ENCODE measurements around the gene TBC1D23. TPM values are rescaled to one million over a fixed set of nuclear protein-coding genes. Genes with fewer than 3 reads are reported as not detected.

Gene TBC1D23
- polyA plus RNA-seq, 1 of the 3 experiments (the other 2 are of a cell fraction): 6.7 TPM

- TF ChIP-seq REST (IDR thresholded peaks at IDR 0.05; ENCODE audit: low read depth, low read length): no peak
- TF ChIP-seq ZBTB33 (IDR thresholded peaks at IDR 0.05; ENCODE audit: borderline replicate concordance, low read depth): no peak
- no peak for TF ChIP-seq CHD2 (IDR thresholded peaks at IDR 0.05; ENCODE audit: low read length, partially characterized antibody)
- TF ChIP-seq POLR2AphosphoS5 (IDR thresholded peaks at IDR 0.05; ENCODE audit: low read depth, low read length): no peak
Observed at GRCh38 chr3:100311011-100311410, 50.2 kb downstream of the TBC1D23 start (continued).

GRCh38 chr3:100316641-100317069 lies 55.9 kb downstream of the TBC1D23 start:
- H2AFZ ChIP-seq (ENCODE audit: low read depth): no peak overlapping the region; the same call in 1 of the 2 replicates
- CTCF ChIA-PET: interaction anchor here (0.7 to 2.3 kb wide), 25 partner anchors 9 to 485 kb away, joined by 3 to 18 read pairs (median 4); partner anchors contain the start of genes NIT2 and TOMM70
- H3K79me2 ChIP-seq (ENCODE audit: insufficient read depth): no peaks in the 10 kb centered on the region; the same call in 1 of the 2 replicates
- H3K4me3 ChIP-seq (ENCODE audit: low read depth in 2 of 2, low read length in 1 of 2): no peak overlapping the region
- no peak overlapping the region for H3K27ac ChIP-seq (ENCODE audit: low read depth in 2 of 2, low read length in 1 of 2)
- H3F3A ChIP-seq (replicated peaks; ENCODE audit: insufficient read depth): peaks cover 14% of the 10 kb centered on the region
- no peak overlapping the region for H3K9ac ChIP-seq
- POLR2A ChIA-PET: no interaction called here
- H3K27me3 ChIP-seq (ENCODE audit: insufficient read depth): no peaks in the 10 kb centered on the region
- whole genome bisulfite sequencing (ENCODE audit: low lambda C conversion rate): 73% methylated on average over 8 of the region's 8 CpGs
- peaks cover 26 to 60% of the 10 kb centered on the region in 2 experiments for H3K36me3 ChIP-seq (replicated peaks in 1 of 2; ENCODE audit: control insufficient read depth in 1 of 2, insufficient read depth in 2 of 2, low read length in 1 of 2)
- peak; percentile 45 for DNase-seq
- H3K4me1 ChIP-seq (ENCODE audit: control insufficient read depth in 1 of 2, insufficient read depth in 2 of 2, low read depth in 1 of 2, low read length in 1 of 2): peaks cover 0 to 2% of the 10 kb centered on the region in 2 experiments; a peak in 1 of 4 replicates
- TF ChIP-seq JUND (IDR thresholded peaks at IDR 0.05) (no peak), SMC3 (IDR thresholded peaks at IDR 0.05; ENCODE audit: low read depth, low read length) (peak; percentile 44), CTCF (IDR thresholded peaks at IDR 0.05) (peak; percentile 73), SIN3A (IDR thresholded peaks at IDR 0.05; ENCODE audit: borderline replicate concordance, low read depth, low read length) (no peak), GATA2 (CRISPR knock-in tag; IDR thresholded peaks at IDR 0.05) (no peak), RAD21 (IDR thresholded peaks at IDR 0.05; ENCODE audit: low read length) (peak; percentile 73), YY1 (IDR thresholded peaks at IDR 0.05; ENCODE audit: low read depth) (no peak), NRF1 (IDR thresholded peaks at IDR 0.05; ENCODE audit: low read depth, low read length) (no peak)
- H4K20me1 ChIP-seq (ENCODE audit: insufficient read depth): no peaks in the 10 kb centered on the region
- no peaks in the 10 kb centered on the region for H3K9me2 ChIP-seq
- no peak overlapping the region for H3K4me2 ChIP-seq
- no peaks in the 10 kb centered on the region for H3K9me3 ChIP-seq
